GM23248 (cell line): ENCODE results near the gene VTCN1. TPM values are rescaled to one million over a fixed set of nuclear protein-coding genes. Genes with fewer than 3 reads are reported as not detected.
"Not testable (repeated sequence)": the region's sequence is repeated elsewhere in the genome, so short reads cannot be mapped to it uniquely, and the experiment has no call there.

ENCODE experiments used
- DNase-seq: peaks from one replicate; pipeline ENCODE4 v3.0.0-alpha.2; 2015
- H2AFZ ChIP-seq: fragments of 200-600 bp; sonication (generic); 2 replicates; pipeline ENCODE4 v1.6.1; 2016; ENCODE audit warnings: antibody characterized with exemption
- H3F3A ChIP-seq: fragments of 200-600 bp; sonication (generic); 2 replicates; pipeline ENCODE4 v1.6.1; 2016; ENCODE audit warnings: mild to moderate bottlenecking, antibody characterized with exemption, mixed run types; ENCODE audit not compliant: insufficient read depth
- H3K27ac ChIP-seq: fragments of 200-600 bp; sonication (generic); 2 replicates; pipeline ENCODE4 v1.5.1; 2016; ENCODE audit warnings: mild to moderate bottlenecking
- H3K27me3 ChIP-seq: fragments of 200-600 bp; sonication (generic); replicated peaks from 2 replicates; pipeline ENCODE4 v1.6.1; 2016; ENCODE audit warnings: mild to moderate bottlenecking; ENCODE audit not compliant: insufficient read depth
- H3K36me3 ChIP-seq: fragments of 200-600 bp; sonication (generic); 2 replicates; pipeline ENCODE4 v1.6.1; 2016; ENCODE audit warnings: low read depth, mild to moderate bottlenecking
- H3K4me1 ChIP-seq: fragments of 200-600 bp; sonication (generic); 2 replicates; pipeline ENCODE4 v1.6.1; 2016; ENCODE audit warnings: mild to moderate bottlenecking; ENCODE audit not compliant: insufficient read depth
- H3K4me2 ChIP-seq: fragments of 200-600 bp; sonication (generic); one replicate; pipeline ENCODE4 v1.6.1; 2016; ENCODE audit warnings: mild to moderate bottlenecking; ENCODE audit not compliant: unreplicated experiment
- H3K4me3 ChIP-seq: fragments of 200-600 bp; sonication (generic); 2 replicates; pipeline ENCODE4 v1.5.1; 2016; ENCODE audit warnings: mild to moderate bottlenecking
- H3K79me2 ChIP-seq: fragments of 200-600 bp; sonication (generic); 2 replicates; pipeline ENCODE4 v1.6.1; 2016; ENCODE audit warnings: mild to moderate bottlenecking; ENCODE audit not compliant: insufficient read depth
- H3K9ac ChIP-seq: fragments of 200-600 bp; sonication (generic); 2 replicates; pipeline ENCODE4 v1.6.1; 2016; ENCODE audit warnings: mild to moderate bottlenecking
- H3K9me2 ChIP-seq: fragments of 200-600 bp; sonication (generic); 2 replicates; pipeline ENCODE4 v1.6.1; 2016; ENCODE audit warnings: mixed run types, mild to moderate bottlenecking, moderate library complexity; ENCODE audit not compliant: insufficient read depth
- H3K9me3 ChIP-seq: fragments of 200-600 bp; sonication (generic); one replicate; pipeline ENCODE4 v1.6.1; 2017; ENCODE audit warnings: low read depth
- H4K20me1 ChIP-seq: fragments of 200-600 bp; sonication (generic); 2 replicates; pipeline ENCODE4 v1.6.0; 2016; ENCODE audit not compliant: insufficient read depth
- EZH2 ChIP-seq: fragments of 200-600 bp; sonication (generic); IDR thresholded peaks from 2 replicates; pipeline ENCODE4 v1.6.1; 2018; ENCODE audit warnings: antibody characterized with exemption, mild to moderate bottlenecking; ENCODE audit not compliant: insufficient read depth, poor library complexity, severe bottlenecking
- EZH2phosphoT487 ChIP-seq: fragments of 200-600 bp; sonication (generic); IDR thresholded peaks from 2 replicates; pipeline ENCODE4 v1.6.1; 2018; ENCODE audit warnings: antibody characterized with exemption, moderate library complexity, mild to moderate bottlenecking, low read depth; ENCODE audit not compliant: insufficient read depth
- WGBS, 2 experiments: methylation state at CpG; one replicate each; pipeline ENCODE4 v1.1.6; 2015 to 2017; ENCODE audit warnings: low lambda C conversion rate in 2 of 2, low coverage in 1 of 2; ENCODE audit errors: missing lambda C conversion rate in 2 of 2; 5-methylcytosine and 5-hydroxymethylcytosine counted together
- in situ Hi-C: fragments of 300-500 bp; cut with MboI; formaldehyde crosslinking; loops from 2 replicates; pipeline ENCODE4 v1.15.0; 2020
- polyA plus RNA-seq: library from polyadenylated mRNA; unstranded; fragments of >200 nt; fragmentation: Nextera tagmentation; extraction: Ambion mirVana; gene quantifications from 2 replicates; pipeline ENCODE4 v1.2.1, GENCODE V29; 2016
- total RNA-seq: library from RNA; depleted of rRNA; stranded (reverse); fragments of >200 nt; shearing (Covaris generic); gene quantifications from 2 replicates; pipeline ENCODE4 v1.2.3, GENCODE V29; 2014

The VTCN1 gene
- total and polyA plus RNA-seq, 2 experiments from 2014 or later: not detected

GRCh38 chr1:117106478-117106877, 104.2 kb downstream of the VTCN1 start:
- Histone ChIP-seq H3K4me1 (peaks cover 7% of the 10 kb centered on the region; the same call in 1 of the 2 replicates), H2AFZ (no peak overlapping the region), H3K9ac (no peak overlapping the region), H3K4me2 (no peak overlapping the region), H3F3A (no peaks in the 10 kb centered on the region), H3K27me3 (no peaks in the 10 kb centered on the region), H3K4me3 (no peak overlapping the region), H3K27ac (no peak overlapping the region), H3K9me2 (no peaks in the 10 kb centered on the region), H4K20me1 (no peaks in the 10 kb centered on the region), H3K79me2 (no peaks in the 10 kb centered on the region), H3K9me3 (no peaks in the 10 kb centered on the region), H3K36me3 (no peaks in the 10 kb centered on the region)
- no peak for DNase-seq
- TF ChIP-seq EZH2: no peak
- no peak for TF ChIP-seq EZH2phosphoT487
- in situ Hi-C loops: no loop called here
- 87 to 93% methylated on average over 2 of the region's 2 CpGs for WGBS, 2 experiments

DNA sequence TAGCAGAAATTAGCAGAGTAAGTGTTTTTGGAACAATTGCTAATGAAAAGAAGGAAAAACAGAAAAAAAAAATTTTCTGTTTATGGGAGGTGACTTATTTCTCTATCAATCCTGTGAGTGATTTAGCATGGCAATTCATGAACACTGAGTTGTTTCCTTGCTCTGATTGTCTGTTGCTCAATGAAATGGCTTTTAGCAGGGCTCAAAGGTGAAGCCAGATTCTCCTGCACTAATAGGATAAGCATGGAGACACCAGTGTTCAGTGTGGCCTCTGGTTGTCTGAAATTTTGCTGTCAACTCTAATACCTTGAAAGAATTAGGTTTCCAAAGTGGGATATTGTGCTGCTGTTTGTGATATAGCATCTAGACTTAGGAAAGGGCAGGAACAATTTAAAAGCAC, 105.0 kb downstream of the VTCN1 start:
- Histone ChIP-seq H3K27ac (no peak overlapping the region), H3K27me3 (no peaks in the 10 kb centered on the region), H3K9ac (no peak overlapping the region), H3K4me3 (no peak overlapping the region), H3K79me2 (no peaks in the 10 kb centered on the region), H3K9me3 (no peaks in the 10 kb centered on the region), H4K20me1 (no peaks in the 10 kb centered on the region), H3K9me2 (no peaks in the 10 kb centered on the region), H3F3A (no peaks in the 10 kb centered on the region), H2AFZ (no peak overlapping the region), H3K4me1 (peaks cover 2% of the 10 kb centered on the region; the same call in 1 of the 2 replicates), H3K36me3 (no peaks in the 10 kb centered on the region), H3K4me2 (no peak overlapping the region)
- TF ChIP-seq EZH2 (no peak), EZH2phosphoT487 (no peak)
- DNase-seq: no peak
- in situ Hi-C loops: no loop called here

DNA sequence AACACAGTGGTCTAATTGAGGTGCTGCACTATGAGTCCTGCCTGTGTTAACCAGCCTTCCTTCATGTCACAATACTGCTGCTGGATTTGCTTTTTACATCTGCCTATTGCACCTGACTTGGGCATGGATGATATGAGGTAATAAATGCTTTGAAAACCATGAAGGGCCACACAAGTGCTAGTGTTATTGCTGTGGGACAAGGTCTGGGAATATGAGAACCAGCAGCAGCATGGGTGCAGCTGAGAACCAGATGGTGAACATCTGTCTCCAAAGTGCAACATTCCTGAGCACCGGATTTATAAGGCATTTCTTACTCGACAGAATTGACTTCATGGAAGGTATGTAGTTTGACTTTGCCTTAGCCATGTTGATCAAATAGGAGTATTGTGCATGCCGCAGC, 105.7 kb downstream of the VTCN1 start:
- H3F3A ChIP-seq: no peaks in the 10 kb centered on the region
- in situ Hi-C loops: no loop called here
- no peak overlapping the region for H3K9ac ChIP-seq
- H3K4me2 ChIP-seq: no peak overlapping the region
- H3K4me3 ChIP-seq: no peak overlapping the region
- H3K9me2 ChIP-seq: no peaks in the 10 kb centered on the region
- no peak overlapping the region for H2AFZ ChIP-seq
- no peak for TF ChIP-seq EZH2phosphoT487
- TF ChIP-seq EZH2: no peak
- H3K36me3 ChIP-seq: no peaks in the 10 kb centered on the region
- H4K20me1 ChIP-seq: no peaks in the 10 kb centered on the region
- no peak overlapping the region for H3K27ac ChIP-seq
- H3K4me1 ChIP-seq: no peaks in the 10 kb centered on the region
- no peaks in the 10 kb centered on the region for H3K27me3 ChIP-seq
- DNase-seq: no peak
- 39 to 45% methylated on average over 3 of the region's 3 CpGs for WGBS, 2 experiments
- no peaks in the 10 kb centered on the region for H3K9me3 ChIP-seq
- no peaks in the 10 kb centered on the region for H3K79me2 ChIP-seq

GRCh38 chr1:117101858-117102257, 108.9 kb downstream of the VTCN1 start:
- H3K27ac ChIP-seq, H3K27me3 ChIP-seq, H3K9ac ChIP-seq, H3K9me3 ChIP-seq, H3K4me1 ChIP-seq, H3K9me2 ChIP-seq, H3F3A ChIP-seq, H4K20me1 ChIP-seq, H2AFZ ChIP-seq, DNase-seq, H3K36me3 ChIP-seq, in situ Hi-C loops, H3K79me2 ChIP-seq, H3K4me2 ChIP-seq, H3K4me3 ChIP-seq: not testable (repeated sequence)
- 96 to 97% methylated on average over 3 of the region's 3 CpGs for WGBS, 2 experiments

GRCh38 chr1:117101334-117101733, 109.4 kb downstream of the VTCN1 start:
- H2AFZ ChIP-seq: no peak overlapping the region
- H3K4me3 ChIP-seq: no peak overlapping the region
- peaks cover 10% of the 10 kb centered on the region for H3K4me1 ChIP-seq
- H3K79me2 ChIP-seq: no peaks in the 10 kb centered on the region
- no peak overlapping the region for H3K4me2 ChIP-seq
- DNase-seq: no peak
- 100% methylated on average over 1 of the region's 1 CpG for WGBS, 2 experiments
- H3K9me2 ChIP-seq: no peaks in the 10 kb centered on the region
- no peaks in the 10 kb centered on the region for H3F3A ChIP-seq
- in situ Hi-C loops: no loop called here
- no peaks in the 10 kb centered on the region for H3K27me3 ChIP-seq
- H3K9me3 ChIP-seq: no peaks in the 10 kb centered on the region
- no peaks in the 10 kb centered on the region for H4K20me1 ChIP-seq
- H3K9ac ChIP-seq: no peak overlapping the region
- H3K36me3 ChIP-seq: no peaks in the 10 kb centered on the region
- TF ChIP-seq EZH2 (no peak), EZH2phosphoT487 (no peak)
- H3K27ac ChIP-seq: no peak overlapping the region
